Gastrocnemius medialis (tissue), 4 donors: ENCODE measurements around the gene PACS2.

ENCODE experiments used
- CTCF ChIP-seq, 5 experiments: fragments of 450-650 bp in 3 of 5; fragments of 200-600 bp in 2 of 5; sonication (generic) in 2 of 5; IDR thresholded peaks in 4 of 5; conservative IDR thresholded peaks in 1 of 5; 1 replicate in 4 of 5; 2 replicates in 1 of 5; pipeline ENCODE4 v1.5.1; 2016 to 2019; ENCODE audit warnings: antibody characterized with exemption in 5 of 5, mild to moderate bottlenecking in 3 of 5, moderate library complexity in 3 of 5
- POLR2A ChIP-seq, 2 donors: fragments of 450-650 bp; IDR thresholded peaks; one replicate each; pipeline ENCODE4 v1.6.1; 2017; ENCODE audit warnings: antibody characterized with exemption in 2 of 2, mild to moderate bottlenecking in 2 of 2, moderate library complexity in 2 of 2

GRCh38 chr14:105411985-105412770 is 97.6 kb downstream of the PACS2 start:
- TF ChIP-seq CTCF (IDR thresholded peaks at IDR 0.05 in 4 of 5, conservative IDR thresholded peaks at IDR 0.05 in 1 of 5) (no peak), POLR2A (IDR thresholded peaks at IDR 0.05) (no peak)
